Measurements from ENCODE around the gene RGS7BP.
"Not testable (repeated sequence)": the region's sequence is repeated elsewhere in the genome, so short reads cannot be mapped to it uniquely, and the experiment has no call there.

The RGS7BP gene

GRCh38 chr5:64530076-64530475 is 24.3 kb downstream of the RGS7BP start:
- DNase-seq (ENCODE audit: low spot score) = no peak
- in situ Hi-C loops (cut with MboI; ENCODE audit: low pct_unique_long_range_greater_than_20kb, low sequenced_read_pairs, unreplicated experiment) = no loop called here
- TF ChIP-seq CTCF (IDR thresholded peaks at IDR 0.05; ENCODE audit: extremely low read depth, insufficient read depth, missing control alignments) = no peak

- in situ Hi-C loops (cut with MboI; ENCODE audit: low pct_unique_long_range_greater_than_20kb, low sequenced_read_pairs, unreplicated experiment) = no loop called here
- TF ChIP-seq CTCF (IDR thresholded peaks at IDR 0.05; ENCODE audit: extremely low read depth, insufficient read depth, missing control alignments) = no peak
- DNase-seq (ENCODE audit: low spot score) = no peak
Observed at GRCh38 chr5:64532212-64532611, 26.4 kb downstream of the RGS7BP start.

- in situ Hi-C loops (cut with MboI; ENCODE audit: low pct_unique_long_range_greater_than_20kb, low sequenced_read_pairs, unreplicated experiment) = no loop called here
- no peak for DNase-seq (ENCODE audit: low spot score)
- no peak for TF ChIP-seq CTCF (IDR thresholded peaks at IDR 0.05; ENCODE audit: extremely low read depth, insufficient read depth, missing control alignments)
Observed at GRCh38 chr5:64532657-64533056, 26.8 kb downstream of the RGS7BP start.

GRCh38 chr5:64534033-64534432 is 28.2 kb downstream of the RGS7BP start:
- DNase-seq (ENCODE audit: low spot score) = no peak

GRCh38 chr5:64557911-64558310 is 52.1 kb downstream of the RGS7BP start:
- TF ChIP-seq CTCF (IDR thresholded peaks at IDR 0.05; ENCODE audit: extremely low read depth, insufficient read depth, missing control alignments) = no peak
- in situ Hi-C loops (cut with MboI; ENCODE audit: low pct_unique_long_range_greater_than_20kb, low sequenced_read_pairs, unreplicated experiment) = no loop called here
- DNase-seq (ENCODE audit: low spot score) = no peak

More at GRCh38 chr5:64534033-64534432, 28.2 kb downstream of the RGS7BP start:
- in situ Hi-C loops (cut with MboI; ENCODE audit: low pct_unique_long_range_greater_than_20kb, low sequenced_read_pairs, unreplicated experiment) = no loop called here
- no peak for TF ChIP-seq CTCF (IDR thresholded peaks at IDR 0.05; ENCODE audit: extremely low read depth, insufficient read depth, missing control alignments)

- DNase-seq (ENCODE audit: low spot score); in situ Hi-C loops (cut with MboI; ENCODE audit: low pct_unique_long_range_greater_than_20kb, low sequenced_read_pairs, unreplicated experiment): not testable (repeated sequence)
Observed at GRCh38 chr5:64558641-64559040, 52.8 kb downstream of the RGS7BP start.

- TF ChIP-seq CTCF (IDR thresholded peaks at IDR 0.05; ENCODE audit: extremely low read depth, insufficient read depth, missing control alignments) = no peak
- no peak for DNase-seq (ENCODE audit: low spot score)
- in situ Hi-C loops (cut with MboI; ENCODE audit: low pct_unique_long_range_greater_than_20kb, low sequenced_read_pairs, unreplicated experiment) = no loop called here
Observed at GRCh38 chr5:64566310-64566916, 60.6 kb downstream of the RGS7BP start.

All from GM13977 (cell line).